AG20443 (cell line): ENCODE measurements around the gene PITPNC1.

Experiments
- DNase-seq: peaks from one replicate; pipeline ENCODE4 v3.0.0; 2012; ENCODE audit warnings: low spot score, mixed read lengths

The PITPNC1 gene

DNA sequence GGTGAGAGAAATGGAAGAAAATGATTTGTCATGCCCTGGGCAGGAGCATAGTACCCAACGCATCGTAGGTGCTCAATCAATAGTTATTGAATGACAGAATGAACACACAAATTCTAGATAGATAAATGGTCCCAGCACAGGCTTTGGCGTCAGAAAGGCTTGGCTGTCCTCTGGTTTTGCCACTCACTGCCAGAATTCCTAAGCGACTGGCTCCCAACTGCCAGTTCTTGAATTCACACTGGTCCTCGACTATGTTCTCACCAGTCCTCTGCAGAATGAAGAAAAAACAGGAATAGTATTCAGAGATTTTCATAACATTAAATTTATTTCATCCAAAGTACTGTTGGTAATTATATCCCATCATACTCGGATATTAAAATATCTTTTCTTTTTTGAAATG lies 177.6 kb downstream of the PITPNC1 start:
- no peak for DNase-seq

DNA sequence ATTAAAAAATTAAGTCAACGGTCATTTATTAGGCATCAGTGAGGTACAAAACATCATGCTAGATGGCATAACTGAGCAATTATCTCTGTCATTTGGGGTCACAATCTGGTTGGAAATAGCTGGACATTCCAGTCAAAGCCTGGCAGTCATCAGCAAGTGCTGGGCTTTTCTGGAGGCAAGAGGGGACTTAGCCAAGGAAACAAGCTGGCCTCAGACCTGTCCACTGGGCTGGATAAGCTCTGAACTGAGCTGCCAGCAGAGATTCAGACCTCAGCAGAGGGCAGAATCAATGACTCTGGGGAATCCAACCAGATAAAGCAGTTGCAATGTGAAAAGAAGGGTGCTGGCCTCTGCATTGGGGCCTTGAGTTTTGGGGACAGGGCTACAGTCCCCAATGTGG lies 178.8 kb downstream of the PITPNC1 start:
- no peak for DNase-seq

DNA sequence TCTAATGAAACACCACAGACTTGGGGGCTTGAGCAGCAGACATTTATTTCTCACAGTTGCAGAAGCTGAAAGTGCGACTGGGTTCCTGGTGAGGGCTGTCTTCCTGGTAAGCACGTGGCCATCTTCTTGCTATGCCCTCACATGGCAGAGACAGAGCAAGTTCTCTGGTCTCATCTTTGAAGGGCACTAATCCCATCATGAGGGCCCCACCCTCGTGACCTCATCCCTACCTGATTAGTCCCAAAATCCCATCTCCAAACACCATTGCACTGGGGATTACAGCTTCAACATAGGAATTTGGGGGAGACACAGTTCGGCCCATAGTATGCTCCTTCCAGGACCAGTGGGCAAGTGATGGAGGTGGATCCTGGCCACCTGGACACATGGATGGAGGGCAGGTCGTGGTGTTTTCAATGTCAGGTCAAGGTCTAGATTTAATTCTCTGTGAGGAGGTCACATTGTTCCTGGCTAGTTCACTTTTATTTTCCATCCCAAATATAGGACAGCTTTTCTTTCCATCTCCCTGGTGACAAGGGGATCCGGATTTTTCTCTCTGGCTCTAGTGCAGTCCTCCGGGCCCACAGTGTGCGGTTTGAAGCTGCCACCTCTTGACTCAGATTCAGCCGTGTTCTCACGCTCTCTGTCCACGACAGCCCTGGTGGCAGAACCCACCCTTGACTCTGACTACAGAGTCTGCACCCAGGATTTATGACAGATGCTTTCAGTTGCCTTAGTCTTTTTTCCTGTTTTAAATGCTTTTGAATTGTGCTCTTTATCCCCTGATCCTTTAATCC lies 180.2 kb downstream of the PITPNC1 start:
- no peak for DNase-seq

DNA sequence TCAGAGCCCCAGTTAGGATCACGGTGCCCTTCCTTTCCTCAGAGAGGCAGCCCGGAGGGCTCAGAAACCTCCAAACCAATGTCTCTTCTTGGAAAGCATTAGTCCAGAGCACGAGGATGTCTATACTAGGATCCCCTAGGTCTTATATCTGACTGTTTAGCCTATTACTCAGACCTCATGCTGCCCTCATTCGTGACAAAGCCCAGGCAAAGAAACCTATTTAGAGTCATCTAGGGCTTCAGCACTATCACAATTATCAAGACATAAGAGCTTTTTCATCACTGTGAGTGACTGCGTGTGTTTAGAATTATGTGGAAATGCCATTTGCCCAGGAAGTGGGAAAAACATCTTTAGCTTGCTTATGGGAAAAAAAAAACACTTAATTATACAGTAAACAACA lies 180.8 kb downstream of the PITPNC1 start:
- DNase-seq = peak; percentile 56

DNA sequence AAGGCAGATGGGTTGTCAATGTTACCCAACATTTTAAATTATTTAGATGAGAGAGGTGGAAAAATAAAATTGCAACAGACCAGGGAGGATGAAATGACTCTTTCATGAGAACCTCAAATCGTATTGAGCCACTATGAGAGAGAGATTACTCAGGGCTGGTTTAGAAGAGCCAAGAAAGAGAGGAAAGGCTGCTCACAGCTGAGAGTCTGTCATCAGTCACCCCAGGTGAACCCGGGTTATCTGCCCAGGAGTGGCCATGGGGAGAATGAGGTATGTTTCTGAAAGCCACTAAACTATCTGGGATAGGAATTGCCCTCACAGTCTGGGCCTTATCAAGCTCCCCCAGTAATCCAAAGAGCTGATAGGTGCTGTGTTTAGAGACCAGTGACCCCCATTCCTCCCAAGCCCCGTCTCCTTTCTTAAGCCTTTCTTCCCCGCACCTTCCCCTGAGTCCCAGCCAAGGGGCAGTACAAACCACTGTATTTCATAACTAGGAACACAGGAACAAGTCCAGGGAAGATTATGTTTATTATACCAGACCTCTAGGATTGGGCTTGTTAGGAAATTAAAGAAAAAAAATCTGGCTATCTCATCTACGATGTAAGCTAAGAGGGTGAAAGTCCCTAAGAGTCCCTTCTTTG lies 181.8 kb downstream of the PITPNC1 start:
- peak; percentile 66 for DNase-seq

DNA sequence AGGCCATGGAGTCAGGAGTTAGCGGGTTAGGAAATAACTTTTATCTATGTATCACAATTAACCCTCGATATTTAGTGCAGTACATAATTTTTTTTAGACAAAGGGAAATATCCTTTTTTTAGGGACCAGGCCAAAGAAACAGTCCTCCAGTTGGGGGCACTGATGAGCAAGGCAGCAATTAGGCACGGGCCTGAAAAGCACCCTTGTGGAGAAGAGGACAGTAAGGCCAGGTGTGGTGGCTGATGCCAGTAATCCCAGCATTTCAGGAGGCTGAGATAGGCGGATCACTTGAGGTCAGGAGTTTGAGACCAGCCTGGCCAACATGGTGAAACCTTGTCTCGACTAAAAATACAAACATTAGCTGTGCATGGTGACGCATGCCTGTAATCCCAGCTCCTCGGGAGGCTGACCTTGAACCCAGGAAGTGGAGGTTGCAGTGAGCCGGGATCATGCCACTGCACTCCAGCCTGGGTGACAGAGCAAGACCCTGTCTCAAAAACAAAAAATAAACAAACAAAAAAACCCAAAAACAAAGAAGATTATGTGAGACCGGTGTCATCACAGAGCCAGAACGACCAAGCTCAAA lies 182.4 kb downstream of the PITPNC1 start:
- no peak for DNase-seq

DNA sequence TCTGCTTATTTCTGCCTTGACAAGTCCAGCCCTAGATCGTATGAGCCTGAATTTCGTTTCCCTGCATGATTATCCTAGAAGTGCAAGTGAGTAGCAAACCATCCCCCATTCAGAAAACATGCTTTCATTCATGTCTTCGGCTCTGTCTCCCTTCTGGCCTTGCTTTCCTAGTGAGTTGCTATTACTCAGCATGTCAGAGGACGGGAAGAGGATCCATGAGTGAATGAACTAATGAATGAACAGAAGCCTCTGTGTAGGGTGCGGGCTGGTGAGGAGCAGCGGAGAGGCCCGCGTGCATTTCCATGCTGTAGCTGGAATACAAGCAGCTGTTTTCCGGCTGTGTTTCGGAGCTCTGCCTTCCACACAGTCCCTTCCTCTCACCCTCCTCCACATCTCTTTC lies 184.9 kb downstream of the PITPNC1 start:
- DNase-seq = no peak

DNA sequence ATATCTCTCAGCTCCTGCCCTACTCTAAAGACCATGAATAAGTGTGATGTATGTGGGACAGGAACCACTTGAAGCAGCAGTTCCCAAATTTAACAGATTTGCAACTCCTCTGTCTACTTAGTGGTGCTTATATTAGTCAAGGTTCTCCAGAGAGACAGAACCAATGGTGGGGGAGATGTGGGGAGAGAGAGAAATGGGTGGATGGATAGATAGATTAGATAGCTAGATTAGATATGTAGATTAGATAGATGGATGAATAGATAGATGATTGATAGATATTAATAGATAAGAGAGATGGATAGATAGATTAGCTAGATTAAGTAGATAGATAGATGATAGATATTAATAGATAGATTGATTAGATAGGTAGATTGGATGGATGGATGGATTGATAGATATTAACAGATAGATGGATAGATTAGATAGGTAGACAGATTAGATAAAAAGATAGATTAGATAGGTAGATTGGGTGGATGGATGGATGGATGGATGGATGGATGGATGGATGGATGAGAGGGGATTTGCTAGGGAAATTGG lies 186.7 kb downstream of the PITPNC1 start:
- DNase-seq = no peak

DNA sequence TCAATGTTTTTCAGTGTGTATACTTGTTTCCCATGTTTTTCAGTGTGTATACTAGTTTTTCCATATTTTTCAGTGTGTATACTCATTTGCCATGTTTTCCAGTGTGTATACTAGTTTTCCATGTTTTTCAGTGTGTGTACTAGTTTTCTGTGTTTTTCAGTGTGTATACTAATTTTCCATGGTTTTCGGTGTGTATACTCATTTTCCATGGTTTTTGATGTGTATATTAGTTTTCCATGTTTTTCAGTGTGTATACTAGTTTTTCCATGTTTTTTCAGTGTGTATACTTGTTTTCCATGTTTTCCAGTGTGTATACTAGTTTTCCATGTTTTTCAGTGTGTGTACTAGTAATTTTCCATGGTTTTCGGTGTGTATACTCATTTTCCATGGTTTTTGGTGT lies 188.0 kb downstream of the PITPNC1 start:
- no peak for DNase-seq

DNA sequence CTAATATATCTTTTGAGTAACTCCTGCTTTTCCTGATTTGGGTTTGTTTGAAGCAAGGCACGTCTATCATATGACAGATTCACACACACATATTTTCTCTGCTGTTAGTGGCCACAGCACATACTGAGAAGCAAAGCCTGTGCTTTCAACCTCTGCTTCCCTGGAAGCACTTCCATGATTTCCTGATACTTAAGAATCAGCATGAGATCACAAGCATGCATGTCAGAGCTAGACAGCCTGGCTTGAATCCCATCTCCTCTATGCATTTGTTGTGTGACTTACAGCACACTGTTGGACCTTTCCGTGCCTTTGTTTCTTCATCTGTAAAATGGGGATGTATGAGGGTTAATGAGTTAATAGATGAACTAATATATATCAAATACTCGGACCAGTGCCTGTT lies 189.6 kb downstream of the PITPNC1 start:
- no peak for DNase-seq

DNA sequence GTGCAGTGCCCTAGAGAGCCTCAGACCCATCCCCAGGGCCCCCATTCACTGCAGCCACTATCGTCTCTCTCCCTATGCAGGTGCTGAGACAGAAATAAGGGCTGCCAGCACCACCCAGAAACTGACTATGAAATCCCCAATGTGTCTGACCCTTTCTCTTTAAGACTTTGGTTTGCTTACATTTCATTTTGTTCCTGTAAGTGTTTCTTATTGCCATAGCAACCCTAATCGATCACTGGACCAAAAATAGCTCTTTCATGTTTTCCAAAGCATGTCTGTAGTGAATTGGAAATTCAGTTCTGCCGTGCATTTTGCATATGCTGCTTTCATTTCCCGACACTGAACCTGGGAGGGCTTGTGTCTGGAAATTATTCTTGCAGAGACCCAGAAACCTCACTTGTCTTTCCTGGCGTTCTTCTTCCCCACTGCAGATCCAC lies 192.0 kb downstream of the PITPNC1 start:
- no peak for DNase-seq

DNA sequence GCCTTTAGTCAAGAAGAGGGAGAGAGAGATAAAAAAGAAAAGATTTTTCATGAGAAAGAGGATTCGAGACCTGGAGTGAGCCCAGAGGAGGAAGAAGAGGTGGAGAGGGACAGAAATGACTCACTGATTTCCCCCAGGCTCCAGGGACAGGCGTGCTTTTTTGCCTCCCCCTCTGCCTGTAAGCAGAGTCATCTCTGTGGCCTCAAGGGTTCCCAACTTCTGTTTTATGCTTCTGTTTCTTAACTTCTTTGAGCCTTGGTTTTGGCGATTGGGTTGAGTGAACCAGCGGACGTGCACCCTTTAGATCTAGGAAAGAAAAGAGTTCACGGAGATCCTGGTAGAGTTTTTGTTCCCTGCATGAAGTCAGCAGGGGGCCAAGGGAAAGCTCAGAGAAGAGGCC lies 192.8 kb downstream of the PITPNC1 start:
- no peak for DNase-seq

DNA sequence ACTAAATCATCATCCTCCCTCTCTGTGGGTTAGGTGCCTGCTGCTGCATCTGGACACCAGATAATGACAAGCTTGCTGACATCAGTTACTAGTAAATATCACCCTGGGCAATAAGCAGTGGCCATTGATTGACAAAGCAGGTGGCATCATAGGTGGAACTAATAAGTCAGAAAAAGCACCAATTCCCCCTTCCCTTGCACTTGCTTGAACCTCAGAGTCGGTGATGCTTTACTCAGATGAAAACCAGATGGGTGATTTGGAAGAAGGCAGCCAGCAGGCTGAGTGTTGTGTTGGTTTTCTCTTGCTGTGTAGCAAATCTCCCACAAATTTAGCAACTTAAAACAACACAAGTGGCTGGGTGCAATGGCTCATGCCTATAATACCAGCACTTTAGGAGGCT lies 193.7 kb downstream of the PITPNC1 start:
- DNase-seq = peak; percentile 34

DNA sequence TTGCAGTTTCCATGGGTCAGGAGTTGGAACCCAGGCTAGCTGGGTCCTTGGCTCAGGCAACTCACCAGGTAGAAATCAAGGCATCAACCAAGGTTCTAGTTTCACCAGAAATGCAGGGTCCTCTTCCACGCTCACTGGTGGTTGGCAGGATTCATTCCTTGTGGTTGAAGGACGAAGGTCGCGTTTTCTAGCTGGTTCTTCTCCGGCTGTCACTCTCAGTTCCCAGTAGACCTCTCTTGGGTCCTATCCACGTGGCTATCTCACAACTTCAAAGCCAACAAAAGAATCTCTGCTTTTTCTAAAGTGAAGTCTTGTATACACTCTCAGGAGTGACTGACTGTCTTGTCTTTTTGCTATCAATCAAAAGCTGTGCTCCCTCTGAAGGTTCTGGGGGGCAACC lies 194.4 kb downstream of the PITPNC1 start:
- no peak for DNase-seq

DNA sequence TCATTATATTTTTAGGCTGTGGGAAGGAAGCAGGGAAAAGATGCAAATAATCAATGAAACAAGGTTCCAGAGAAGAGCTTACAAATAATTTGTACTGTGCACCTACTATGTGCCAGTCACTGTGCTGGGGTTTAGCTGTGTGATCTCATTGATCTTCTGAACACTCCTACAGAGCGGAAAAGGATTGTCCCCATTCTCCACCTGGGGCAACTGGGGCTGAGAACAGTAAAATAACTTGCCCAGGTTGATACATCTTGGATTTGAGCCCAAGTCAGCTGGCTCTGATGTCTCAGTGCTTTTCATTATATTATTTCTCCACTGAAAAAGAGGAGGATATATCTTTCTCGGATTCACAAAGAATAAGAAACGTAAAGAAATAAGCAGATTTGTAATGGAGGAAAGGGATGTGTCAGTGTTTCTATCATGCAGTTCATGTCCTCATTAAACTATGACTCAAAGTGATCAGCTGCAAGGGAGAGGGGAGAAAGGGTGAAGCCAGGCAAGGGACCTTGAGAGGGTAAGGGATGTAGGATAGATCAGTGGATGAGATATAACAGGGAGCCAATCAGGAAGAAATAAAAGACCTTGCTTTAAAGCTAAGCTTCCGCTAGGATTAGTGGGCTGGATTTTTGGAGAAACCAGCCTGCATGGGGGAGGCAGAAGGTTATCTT lies 197.0 kb downstream of the PITPNC1 start:
- DNase-seq = no peak

DNA sequence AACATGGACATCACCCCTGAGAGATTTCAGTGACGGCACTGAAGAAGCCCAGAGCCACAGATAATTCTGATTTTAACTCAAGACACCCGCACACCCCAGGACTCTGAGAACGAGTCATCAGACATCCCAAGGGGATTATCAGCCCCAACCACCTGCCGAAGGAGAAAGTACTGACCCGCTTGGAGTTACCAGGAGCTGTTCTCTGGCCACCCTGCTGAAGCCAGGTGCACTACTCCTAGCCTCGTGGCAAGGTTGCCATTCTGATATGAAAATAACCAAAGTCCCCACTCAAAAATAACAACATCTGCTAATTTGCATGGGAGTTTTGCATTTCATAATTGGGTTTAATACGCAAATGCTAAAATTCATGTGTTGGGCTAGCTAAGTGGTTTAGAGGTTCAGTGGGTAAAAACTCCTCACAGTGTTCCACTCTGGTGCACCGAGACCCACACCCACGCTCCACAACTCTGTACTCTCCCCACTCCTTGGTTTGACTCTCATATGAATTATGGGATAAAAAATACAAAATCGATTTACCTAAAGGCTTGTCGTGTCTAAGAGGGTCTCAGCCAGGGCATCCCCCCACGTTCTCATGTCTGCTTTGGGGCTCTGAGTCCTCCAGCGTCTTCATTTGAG lies 197.7 kb downstream of the PITPNC1 start:
- DNase-seq = no peak

DNA sequence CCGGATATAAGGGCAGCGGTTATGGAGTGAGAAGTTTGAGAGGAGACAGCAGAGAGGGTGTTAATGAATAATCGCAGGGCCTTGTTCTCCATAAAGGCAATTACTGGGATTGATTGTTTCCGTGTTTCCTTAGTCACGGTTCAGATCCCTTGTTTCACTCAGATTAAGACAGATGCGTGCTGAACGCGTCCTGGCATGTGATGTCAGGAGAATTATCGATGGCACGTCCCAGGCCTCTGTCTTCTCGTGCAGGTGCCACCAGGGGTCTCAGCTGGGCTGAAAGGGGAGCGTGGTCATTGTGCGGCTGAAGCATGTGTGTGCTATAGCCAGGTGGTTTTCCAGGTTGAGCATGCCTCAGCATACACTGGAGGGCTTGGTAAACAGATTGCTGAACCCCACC lies 198.2 kb downstream of the PITPNC1 start:
- no peak for DNase-seq

DNA sequence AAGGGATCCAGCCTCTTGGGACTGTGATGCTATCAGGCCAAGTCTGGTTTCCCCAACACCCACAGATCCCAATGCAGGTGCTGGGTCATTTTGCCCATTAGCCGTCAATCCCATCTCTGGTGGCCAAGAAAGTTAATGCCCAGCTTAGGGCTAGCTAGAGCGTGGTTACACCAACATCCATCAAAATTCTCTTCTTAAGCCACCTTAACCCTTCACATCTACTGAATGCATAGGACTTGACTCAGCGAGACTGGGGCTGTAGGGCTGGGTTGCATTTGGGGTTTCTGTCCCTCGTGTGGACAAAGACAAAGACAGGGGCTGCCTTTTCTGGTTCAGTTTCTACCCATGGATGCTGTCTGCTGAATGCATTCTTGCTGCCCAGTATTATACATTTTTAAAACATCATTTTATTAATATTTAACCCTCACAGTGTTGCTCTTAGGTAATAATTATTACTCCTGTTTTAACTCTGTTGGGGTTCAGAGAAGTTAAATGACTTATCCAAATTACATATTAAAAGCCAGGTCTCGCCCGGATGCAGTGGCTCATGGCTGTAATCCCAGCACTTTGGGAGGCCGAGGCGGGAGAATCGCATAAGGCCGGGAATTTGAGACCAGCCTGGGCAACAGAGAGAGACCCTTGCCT lies 199.5 kb downstream of the PITPNC1 start:
- no peak for DNase-seq

DNA sequence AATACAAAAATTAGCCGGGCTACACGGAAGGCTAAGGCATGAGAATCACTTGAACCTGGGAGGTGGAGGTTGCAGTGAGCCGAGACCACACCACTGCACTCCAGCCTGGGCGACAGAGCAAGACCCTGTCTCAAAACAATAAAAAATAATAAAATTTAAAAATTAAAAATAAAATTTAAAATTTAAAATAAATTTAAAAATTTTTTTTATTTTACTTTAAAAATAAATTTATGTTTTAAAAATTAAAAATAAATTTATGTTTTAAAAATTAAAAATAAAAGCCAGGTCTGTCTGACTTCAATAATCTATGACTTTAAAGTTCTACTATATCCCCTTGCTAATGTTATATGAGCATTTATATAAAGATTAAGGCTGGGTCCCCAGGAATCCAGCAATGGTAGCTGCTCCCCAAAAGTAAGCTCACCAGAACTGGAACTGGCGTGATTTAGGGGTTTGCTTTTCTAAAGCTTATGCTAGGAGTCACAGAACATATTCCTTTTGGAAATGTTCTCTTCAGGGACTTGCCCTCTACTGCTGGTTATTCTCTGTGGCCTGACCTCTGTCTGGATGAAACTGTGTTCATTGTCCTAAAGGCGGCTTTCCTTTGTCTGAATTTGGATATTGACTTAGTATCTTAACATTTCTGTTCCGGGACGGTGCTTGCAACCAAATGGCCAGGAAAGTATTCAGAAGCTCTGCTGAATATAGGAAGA lies 200.5 kb downstream of the PITPNC1 start:
- DNase-seq = no peak

DNA sequence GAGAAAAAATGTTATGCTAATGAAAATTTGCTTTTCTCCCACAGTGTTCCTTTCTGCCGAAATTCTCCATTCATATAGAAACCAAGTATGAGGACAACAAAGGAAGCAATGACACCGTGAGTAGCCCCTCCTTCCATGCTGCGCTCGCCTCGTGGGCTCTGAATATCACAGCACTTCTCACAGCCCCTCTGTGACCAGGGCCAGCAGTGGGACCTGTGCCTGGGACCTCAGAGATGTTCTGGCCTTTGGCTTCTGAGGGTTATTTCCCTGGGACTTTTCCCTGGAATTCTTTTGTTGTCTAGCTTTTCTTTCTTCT lies 201.0 kb downstream of the PITPNC1 start:
- no peak for DNase-seq
